HepG2 (cell line): Measurements from ENCODE around the gene MAPK13.

ENCODE experiments used
- RERE ChIP-seq: IDR thresholded peaks from 2 replicates; pipeline ENCODE4 v1.6.1; 2016; ENCODE audit warnings: low read depth, missing genetic modification reagents, missing compliant biosample characterization
- STAT5B ChIP-seq: sonication (generic); formaldehyde crosslinking; IDR thresholded peaks from 2 replicates; pipeline ENCODE4 v1.4.0; 2020; ENCODE audit warnings: missing genetic modification reagents
- TAF1 ChIP-seq: sonication (generic); formaldehyde crosslinking; IDR thresholded peaks from 2 replicates; pipeline ENCODE4 v1.4.0; 2020; ENCODE audit warnings: missing genetic modification reagents
- TARDBP ChIP-seq: sonication (generic); formaldehyde crosslinking; IDR thresholded peaks from 2 replicates; pipeline ENCODE4 v1.8.0; 2022; ENCODE audit warnings: mild to moderate bottlenecking, missing genetic modification reagents
- ZNF121 ChIP-seq: sonication (generic); formaldehyde crosslinking; IDR thresholded peaks from 2 replicates; pipeline ENCODE4 v1.5.0; 2020; ENCODE audit warnings: mild to moderate bottlenecking, missing genetic modification reagents
- ZNF251 ChIP-seq: sonication (generic); formaldehyde crosslinking; IDR thresholded peaks from 2 replicates; pipeline ENCODE4 v1.9.0; 2021; ENCODE audit warnings: mild to moderate bottlenecking, missing genetic modification reagents
- ZNF484 ChIP-seq: sonication (generic); formaldehyde crosslinking; IDR thresholded peaks from 2 replicates; pipeline ENCODE4 v1.5.1; 2020; ENCODE audit warnings: mild to moderate bottlenecking, low read depth, missing genetic modification reagents, borderline replicate concordance
- ZNF614 ChIP-seq: IDR thresholded peaks from 2 replicates; pipeline ENCODE4 v1.6.1; 2018; ENCODE audit warnings: missing biosample characterization, missing genetic modification reagents, inconsistent platforms, borderline replicate concordance
- ZNF792 ChIP-seq: IDR thresholded peaks from 2 replicates; pipeline ENCODE4 v1.6.1; 2016
- TF ChIP-seq, protein P1 (sequence below): sonication (generic); formaldehyde crosslinking; IDR thresholded peaks from one replicate; pipeline ENCODE4 v1.5.1; 2020; ENCODE audit warnings: mild to moderate bottlenecking, missing genetic modification reagents; ENCODE audit errors: not compliant biosample characterization
- TF ChIP-seq, protein P2 (sequence below): sonication (generic); formaldehyde crosslinking; IDR thresholded peaks from 2 replicates; pipeline ENCODE4 v1.4.0; 2020; ENCODE audit warnings: missing genetic modification reagents

GRCh38 chr6:36122495-36123269, 7.6 kb upstream of the MAPK13 start:
- TF ChIP-seq, protein P1, sequence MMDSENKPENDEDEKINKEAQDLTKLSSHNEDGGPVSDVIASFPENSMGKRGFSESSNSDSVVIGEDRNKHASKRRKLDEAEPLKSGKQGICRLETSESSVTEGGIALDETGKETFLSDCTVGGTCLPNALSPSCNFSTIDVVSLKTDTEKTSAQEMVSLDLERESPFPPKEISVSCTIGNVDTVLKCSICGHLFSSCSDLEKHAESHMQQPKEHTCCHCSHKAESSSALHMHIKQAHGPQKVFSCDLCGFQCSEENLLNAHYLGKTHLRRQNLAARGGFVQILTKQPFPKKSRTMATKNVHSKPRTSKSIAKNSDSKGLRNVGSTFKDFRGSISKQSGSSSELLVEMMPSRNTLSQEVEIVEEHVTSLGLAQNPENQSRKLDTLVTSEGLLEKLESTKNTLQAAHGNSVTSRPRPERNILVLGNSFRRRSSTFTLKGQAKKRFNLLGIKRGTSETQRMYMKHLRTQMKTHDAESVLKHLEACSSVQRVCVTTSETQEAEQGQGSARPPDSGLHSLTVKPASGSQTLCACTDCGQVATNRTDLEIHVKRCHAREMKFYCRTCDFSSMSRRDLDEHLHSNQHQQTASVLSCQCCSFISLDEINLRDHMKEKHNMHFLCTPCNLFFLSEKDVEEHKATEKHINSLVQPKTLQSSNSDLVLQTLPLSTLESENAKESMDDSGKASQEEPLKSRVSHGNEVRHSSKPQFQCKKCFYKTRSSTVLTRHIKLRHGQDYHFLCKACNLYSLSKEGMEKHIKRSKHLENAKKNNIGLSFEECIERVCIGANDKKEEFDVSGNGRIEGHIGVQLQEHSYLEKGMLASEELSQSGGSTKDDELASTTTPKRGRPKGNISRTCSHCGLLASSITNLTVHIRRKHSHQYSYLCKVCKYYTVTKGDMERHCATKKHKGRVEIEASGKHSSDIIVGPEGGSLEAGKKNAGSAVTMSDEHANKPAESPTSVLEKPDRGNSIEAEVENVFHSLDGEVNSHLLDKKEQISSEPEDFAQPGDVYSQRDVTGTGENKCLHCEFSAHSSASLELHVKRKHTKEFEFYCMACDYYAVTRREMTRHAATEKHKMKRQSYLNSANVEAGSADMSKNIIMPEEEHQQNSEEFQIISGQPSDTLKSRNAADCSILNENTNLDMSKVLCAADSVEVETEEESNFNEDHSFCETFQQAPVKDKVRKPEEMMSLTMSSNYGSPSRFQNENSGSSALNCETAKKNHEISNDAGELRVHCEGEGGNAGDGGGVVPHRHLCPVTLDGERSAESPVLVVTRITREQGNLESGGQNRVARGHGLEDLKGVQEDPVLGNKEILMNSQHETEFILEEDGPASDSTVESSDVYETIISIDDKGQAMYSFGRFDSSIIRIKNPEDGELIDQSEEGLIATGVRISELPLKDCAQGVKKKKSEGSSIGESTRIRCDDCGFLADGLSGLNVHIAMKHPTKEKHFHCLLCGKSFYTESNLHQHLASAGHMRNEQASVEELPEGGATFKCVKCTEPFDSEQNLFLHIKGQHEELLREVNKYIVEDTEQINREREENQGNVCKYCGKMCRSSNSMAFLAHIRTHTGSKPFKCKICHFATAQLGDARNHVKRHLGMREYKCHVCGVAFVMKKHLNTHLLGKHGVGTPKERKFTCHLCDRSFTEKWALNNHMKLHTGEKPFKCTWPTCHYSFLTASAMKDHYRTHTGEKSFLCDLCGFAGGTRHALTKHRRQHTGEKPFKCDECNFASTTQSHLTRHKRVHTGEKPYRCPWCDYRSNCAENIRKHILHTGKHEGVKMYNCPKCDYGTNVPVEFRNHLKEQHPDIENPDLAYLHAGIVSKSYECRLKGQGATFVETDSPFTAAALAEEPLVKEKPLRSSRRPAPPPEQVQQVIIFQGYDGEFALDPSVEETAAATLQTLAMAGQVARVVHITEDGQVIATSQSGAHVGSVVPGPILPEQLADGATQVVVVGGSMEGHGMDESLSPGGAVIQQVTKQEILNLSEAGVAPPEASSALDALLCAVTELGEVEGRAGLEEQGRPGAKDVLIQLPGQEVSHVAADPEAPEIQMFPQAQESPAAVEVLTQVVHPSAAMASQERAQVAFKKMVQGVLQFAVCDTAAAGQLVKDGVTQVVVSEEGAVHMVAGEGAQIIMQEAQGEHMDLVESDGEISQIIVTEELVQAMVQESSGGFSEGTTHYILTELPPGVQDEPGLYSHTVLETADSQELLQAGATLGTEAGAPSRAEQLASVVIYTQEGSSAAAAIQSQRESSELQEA, result no peak
- TF ChIP-seq, protein P2, sequence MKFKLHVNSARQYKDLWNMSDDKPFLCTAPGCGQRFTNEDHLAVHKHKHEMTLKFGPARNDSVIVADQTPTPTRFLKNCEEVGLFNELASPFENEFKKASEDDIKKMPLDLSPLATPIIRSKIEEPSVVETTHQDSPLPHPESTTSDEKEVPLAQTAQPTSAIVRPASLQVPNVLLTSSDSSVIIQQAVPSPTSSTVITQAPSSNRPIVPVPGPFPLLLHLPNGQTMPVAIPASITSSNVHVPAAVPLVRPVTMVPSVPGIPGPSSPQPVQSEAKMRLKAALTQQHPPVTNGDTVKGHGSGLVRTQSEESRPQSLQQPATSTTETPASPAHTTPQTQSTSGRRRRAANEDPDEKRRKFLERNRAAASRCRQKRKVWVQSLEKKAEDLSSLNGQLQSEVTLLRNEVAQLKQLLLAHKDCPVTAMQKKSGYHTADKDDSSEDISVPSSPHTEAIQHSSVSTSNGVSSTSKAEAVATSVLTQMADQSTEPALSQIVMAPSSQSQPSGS (CRISPR knock-in tag), result no peak
- no peak for TF ChIP-seq ZNF251
- TF ChIP-seq ZNF792, result no peak
- TF ChIP-seq ZNF121 (CRISPR knock-in tag), result no peak
- TF ChIP-seq ZNF614, result no peak
- TF ChIP-seq TARDBP (CRISPR knock-in tag), result no peak
- TF ChIP-seq ZNF484 (CRISPR knock-in tag), result no peak
- TF ChIP-seq TAF1 (CRISPR knock-in tag), result no peak
- no peak for TF ChIP-seq STAT5B (CRISPR knock-in tag)
- no peak for TF ChIP-seq RERE (CRISPR knock-in tag)
